H1 (cell line): Measurements from ENCODE around the gene RAD18. TPM values are rescaled to one million over a fixed set of nuclear protein-coding genes. Genes with fewer than 3 reads are reported as not detected.

Experiments
- CTCF ChIA-PET: fragments of 300-600 bp; sonication (Branson Sonifier 250); formaldehyde crosslinking; loops from one replicate; lab custom pipeline; 2021; ENCODE audit not compliant: partially characterized antibody; lab: Charles Lee
- POLR2A ChIA-PET: fragments of 300-600 bp; sonication (Branson Sonifier 250); formaldehyde crosslinking; loops from one replicate; lab custom pipeline; 2021; ENCODE audit warnings: inconsistent platforms; ENCODE audit not compliant: partially characterized antibody; lab: Charles Lee
- DNase-seq, 2 experiments: peaks; one replicate each; pipeline versions ENCODE4 v3.0.0 to v3.0.0-alpha.2; 2010 to 2022; ENCODE audit warnings: low spot score in 2 of 2, low read depth in 1 of 2, mixed read lengths in 1 of 2
- FAIRE-seq: peaks from 2 replicates; lab custom pipeline; 2011; peaks lifted over from hg19 to GRCh38; lab: Jason Lieb, UNC
- H2AFZ ChIP-seq: 2 replicates; pipeline ENCODE4 v1.8.1; 2012; ENCODE audit warnings: low read length, inconsistent platforms
- H2AK5ac ChIP-seq: 2 replicates; pipeline ENCODE4 v1.6.1; 2013; ENCODE audit warnings: low read depth, low read length
- H2BK120ac ChIP-seq: replicated peaks from 2 replicates; pipeline ENCODE3; 2013; ENCODE audit warnings: low read depth, low read length, inconsistent platforms
- H2BK12ac ChIP-seq: 2 replicates; pipeline ENCODE4 v1.6.1; 2013; ENCODE audit warnings: low read depth, low read length
- H2BK15ac ChIP-seq: 2 replicates; pipeline ENCODE4 v1.6.1; 2013; ENCODE audit warnings: low read length
- H2BK20ac ChIP-seq: 2 replicates; pipeline ENCODE4 v1.6.1; 2013; ENCODE audit warnings: low read length
- H2BK5ac ChIP-seq: 2 replicates; pipeline ENCODE4 v1.6.1; 2013; ENCODE audit warnings: low read depth, low read length
- H3K14ac ChIP-seq: 2 replicates; pipeline ENCODE4 v1.6.1; 2013; ENCODE audit warnings: inconsistent platforms; ENCODE audit not compliant: insufficient read length
- H3K18ac ChIP-seq: 2 replicates; pipeline ENCODE4 v1.6.1; 2013; ENCODE audit warnings: low read length; ENCODE audit errors: extremely low read depth
- H3K23ac ChIP-seq: 2 replicates; pipeline ENCODE4 v1.6.1; 2013; ENCODE audit warnings: inconsistent platforms; ENCODE audit not compliant: insufficient read length
- H3K23me2 ChIP-seq: 2 replicates; pipeline ENCODE4 v1.6.1; 2013; ENCODE audit warnings: low read depth, low read length
- H3K27ac ChIP-seq: 2 replicates; pipeline ENCODE4 v1.6.1; 2011; ENCODE audit warnings: low read depth, low read length, inconsistent platforms
- H3K27me3 ChIP-seq, 4 experiments: replicated peaks in 1 of 4; 1 replicate in 1 of 4; 2 replicates in 3 of 4; pipeline versions ENCODE4 v1.6.1 to v1.8.1; 2011 to 2013; ENCODE audit warnings: low read length in 3 of 4, mild to moderate bottlenecking in 3 of 4, inconsistent platforms in 2 of 4, mixed read lengths in 2 of 4, moderate library complexity in 1 of 4; ENCODE audit not compliant: control insufficient read depth in 3 of 4, insufficient read depth in 3 of 4; ENCODE audit errors: extremely low read depth in 1 of 4
- H3K36me3 ChIP-seq, 4 experiments: 2 replicates each; pipeline versions ENCODE4 v1.6.1 to v1.8.1; 2011 to 2013; ENCODE audit warnings: mild to moderate bottlenecking in 4 of 4, low read length in 3 of 4, moderate library complexity in 2 of 4, control low read depth in 1 of 4, inconsistent platforms in 1 of 4; ENCODE audit not compliant: insufficient read depth in 4 of 4, control insufficient read depth in 2 of 4
- H3K4ac ChIP-seq: replicated peaks from 2 replicates; pipeline ENCODE3; 2013; ENCODE audit warnings: low read length, low read depth, mixed read lengths, inconsistent platforms; ENCODE audit not compliant: insufficient read length
- H3K4me1 ChIP-seq, 4 experiments: replicated peaks in 1 of 4; 1 replicate in 1 of 4; 2 replicates in 3 of 4; pipeline versions ENCODE4 v1.6.1 to v1.8.1; 2011 to 2013; ENCODE audit warnings: low read length in 3 of 4, inconsistent platforms in 2 of 4, mixed read lengths in 1 of 4; ENCODE audit not compliant: insufficient read depth in 4 of 4, control insufficient read depth in 3 of 4
- H3K4me2 ChIP-seq, 2 experiments: 2 replicates each; pipeline versions ENCODE4 v1.6.1 to v1.8.1; 2011 to 2013; ENCODE audit warnings: low read depth in 2 of 2, low read length in 2 of 2, control low read depth in 1 of 2, inconsistent platforms in 1 of 2, mild to moderate bottlenecking in 1 of 2; ENCODE audit not compliant: insufficient read depth in 1 of 2
- H3K4me3 ChIP-seq, 4 experiments: fragments of 200-600, 300-600 bp in 1 of 4; sonication (generic), shearing (Covaris generic), sonication (Bioruptor Twin) in 1 of 4; 2 replicates each; pipeline versions ENCODE4 v1.5.1 to v1.8.1; 2011 to 2016; ENCODE audit warnings: low read length in 4 of 4, low read depth in 3 of 4, control low read depth in 2 of 4, inconsistent platforms in 2 of 4, mild to moderate bottlenecking in 2 of 4, mixed read lengths in 1 of 4, moderate library complexity in 1 of 4; ENCODE audit not compliant: insufficient read depth in 2 of 4; ENCODE audit errors: extremely low read depth in 1 of 4
- H3K56ac ChIP-seq: replicated peaks from 2 replicates; pipeline ENCODE3; 2013; ENCODE audit warnings: low read depth, mild to moderate bottlenecking, mixed read lengths, low read length, inconsistent platforms; ENCODE audit not compliant: insufficient read length
- H3K79me1 ChIP-seq: 2 replicates; pipeline ENCODE4 v1.6.1; 2013; ENCODE audit warnings: low read depth, low read length, control low read depth
- H3K79me2 ChIP-seq, 2 experiments: 2 replicates each; pipeline versions ENCODE4 v1.6.1 to v1.8.1; 2012 to 2013; ENCODE audit warnings: low read length in 2 of 2, mild to moderate bottlenecking in 2 of 2, inconsistent platforms in 1 of 2; ENCODE audit not compliant: insufficient read depth in 2 of 2, control insufficient read depth in 1 of 2
- H3K9ac ChIP-seq, 4 experiments: replicated peaks in 1 of 4; 1 replicate in 1 of 4; 2 replicates in 3 of 4; pipeline versions ENCODE4 v1.6.1 to v1.8.1; 2011 to 2013; ENCODE audit warnings: low read depth in 3 of 4, low read length in 3 of 4, control low read depth in 2 of 4, mild to moderate bottlenecking in 2 of 4, moderate library complexity in 2 of 4, inconsistent platforms in 1 of 4; ENCODE audit errors: extremely low read depth in 1 of 4
- H3K9me3 ChIP-seq, 2 experiments: 2 replicates each; pipeline versions ENCODE4 v1.6.1 to v1.8.1; 2012 to 2013; ENCODE audit warnings: mild to moderate bottlenecking in 2 of 2, moderate library complexity in 2 of 2, control low read depth in 1 of 2, inconsistent platforms in 1 of 2, low read depth in 1 of 2, low read length in 1 of 2, mixed read lengths in 1 of 2; ENCODE audit not compliant: insufficient read depth in 2 of 2
- H4K20me1 ChIP-seq, 2 experiments: replicated peaks in 1 of 2; 2 replicates each; pipeline versions ENCODE3 to v1.8.1; 2011 to 2013; ENCODE audit warnings: inconsistent platforms in 2 of 2, low read length in 2 of 2, mild to moderate bottlenecking in 1 of 2; ENCODE audit not compliant: insufficient read depth in 2 of 2, control insufficient read depth in 1 of 2
- H4K5ac ChIP-seq: 2 replicates; pipeline ENCODE4 v1.6.1; 2013; ENCODE audit warnings: low read length, low read depth, mixed read lengths, inconsistent platforms; ENCODE audit not compliant: insufficient read length
- H4K8ac ChIP-seq: 2 replicates; pipeline ENCODE4 v1.8.0; 2013; ENCODE audit warnings: mild to moderate bottlenecking, moderate library complexity, low read length, inconsistent platforms; ENCODE audit not compliant: insufficient read depth; ENCODE audit errors: extremely low read depth
- H4K91ac ChIP-seq: replicated peaks from 2 replicates; pipeline ENCODE3; 2013; ENCODE audit warnings: low read length, mixed read lengths, inconsistent platforms; ENCODE audit not compliant: insufficient read length
- BRCA1 ChIP-seq: IDR thresholded peaks from 2 replicates; pipeline ENCODE4 v1.6.1; 2012; ENCODE audit warnings: low read depth, low read length, improper control_type of control experiment
- CBX5 ChIP-seq: fragments of 300-800, 300-1000 bp; sonication (generic); IDR thresholded peaks from 2 replicates; pipeline ENCODE4 v1.7.1; 2016; ENCODE audit warnings: antibody characterized with exemption, low read length, low read depth
- EZH2 ChIP-seq: fragments of 200-600 bp; sonication (generic); IDR thresholded peaks from 2 replicates; pipeline ENCODE4 v1.7.1; 2012; ENCODE audit warnings: low read depth, mild to moderate bottlenecking, moderate library complexity, low read length, inconsistent platforms; ENCODE audit not compliant: severe bottlenecking
- FOSL1 ChIP-seq: IDR thresholded peaks from 2 replicates; pipeline ENCODE4 v1.6.1; 2011; ENCODE audit warnings: mild to moderate bottlenecking, low read depth, low read length, moderate library complexity; ENCODE audit not compliant: insufficient read depth
- JUN ChIP-seq: IDR thresholded peaks from 2 replicates; pipeline ENCODE4 v1.6.1; 2011; ENCODE audit warnings: low read depth, mild to moderate bottlenecking, improper control_type of control experiment, low read length
- JUND ChIP-seq: IDR thresholded peaks from 2 replicates; pipeline ENCODE4 v1.6.1; 2011; ENCODE audit warnings: mild to moderate bottlenecking, improper control_type of control experiment, low read length
- MAFK ChIP-seq: IDR thresholded peaks from 2 replicates; pipeline ENCODE4 v1.6.1; 2012; ENCODE audit warnings: low read depth, mild to moderate bottlenecking, improper control_type of control experiment, low read length
- RBBP5 ChIP-seq: IDR thresholded peaks from 2 replicates; pipeline ENCODE4 v1.7.1; 2012; ENCODE audit warnings: low read depth, mild to moderate bottlenecking, inconsistent platforms, low read length, moderate library complexity, borderline replicate concordance
- SP1 ChIP-seq: IDR thresholded peaks from 2 replicates; pipeline ENCODE4 v1.6.1; 2011; ENCODE audit warnings: low read depth, low read length
- SUZ12 ChIP-seq: fragments of 200-600 bp; sonication (generic); IDR thresholded peaks from 2 replicates; pipeline ENCODE4 v1.6.1; 2012; ENCODE audit warnings: mild to moderate bottlenecking, inconsistent platforms, low read length, moderate library complexity, mixed read lengths
- TCF12 ChIP-seq: IDR thresholded peaks from 2 replicates; pipeline ENCODE4 v1.6.1; 2011; ENCODE audit warnings: low read depth, mild to moderate bottlenecking, low read length
- YY1 ChIP-seq: IDR thresholded peaks from 2 replicates; pipeline ENCODE4 v1.6.1; 2011; ENCODE audit warnings: low read depth, mild to moderate bottlenecking, low read length
- WGBS, 2 experiments: shearing (Covaris generic) in 1 of 2; methylation state at CpG; one replicate each; pipeline versions ENCODE4 v1.1.6 to v1.1.7; 2013 to 2015; ENCODE audit warnings: low lambda C conversion rate in 2 of 2, mixed read lengths in 2 of 2, inconsistent platforms in 1 of 2, low coverage in 1 of 2, missing lambda C conversion rate in 1 of 2; ENCODE audit not compliant: insufficient replicate concordance in 2 of 2, insufficient coverage in 1 of 2, insufficient read length in 1 of 2; ENCODE audit errors: extremely low coverage in 1 of 2, missing lambda C conversion rate in 1 of 2; 5-methylcytosine and 5-hydroxymethylcytosine counted together
- polyA plus RNA-seq, 7 experiments: library from polyadenylated mRNA; depleted of rRNA in 3 of 7; stranded (reverse) in 5 of 7; unstranded in 2 of 7; fragments of >200 nt in 5 of 7; fragments of 200-250 nt in 2 of 7; gene quantifications; 1 replicate in 5 of 7; 2 replicates in 1 of 7; 4 replicates in 1 of 7; pipeline versions ENCODE4 v1.2.1 to v1.2.3, GENCODE V29; 2011 to 2013; ENCODE audit warnings: missing spikeins in 2 of 7, mixed read lengths in 2 of 7
- total RNA-seq: library from RNA; stranded (reverse); fragmentation: NEBNext Ultra II Directional; extraction: Animal tissue kit (Norgen Biotek cat#: 25700); gene quantifications from 2 replicates; pipeline ENCODE4 v1.2.1, GENCODE V29; 2021
- TF ChIP-seq, protein P1 (sequence below): IDR thresholded peaks from 2 replicates; pipeline ENCODE4 v1.6.1; 2011; ENCODE audit warnings: low read depth, mild to moderate bottlenecking, low read length; ENCODE audit not compliant: insufficient read depth
- TF ChIP-seq, protein P2 (sequence below): IDR thresholded peaks from 2 replicates; pipeline ENCODE4 v1.6.1; 2012; ENCODE audit warnings: inconsistent platforms

Gene RAD18
- total and polyA plus RNA-seq, 2 of the 8 experiments (the other 6 are each of a cell fraction or from before 2014, with no cell fraction given): 13.0 to 23.2 TPM

DNA sequence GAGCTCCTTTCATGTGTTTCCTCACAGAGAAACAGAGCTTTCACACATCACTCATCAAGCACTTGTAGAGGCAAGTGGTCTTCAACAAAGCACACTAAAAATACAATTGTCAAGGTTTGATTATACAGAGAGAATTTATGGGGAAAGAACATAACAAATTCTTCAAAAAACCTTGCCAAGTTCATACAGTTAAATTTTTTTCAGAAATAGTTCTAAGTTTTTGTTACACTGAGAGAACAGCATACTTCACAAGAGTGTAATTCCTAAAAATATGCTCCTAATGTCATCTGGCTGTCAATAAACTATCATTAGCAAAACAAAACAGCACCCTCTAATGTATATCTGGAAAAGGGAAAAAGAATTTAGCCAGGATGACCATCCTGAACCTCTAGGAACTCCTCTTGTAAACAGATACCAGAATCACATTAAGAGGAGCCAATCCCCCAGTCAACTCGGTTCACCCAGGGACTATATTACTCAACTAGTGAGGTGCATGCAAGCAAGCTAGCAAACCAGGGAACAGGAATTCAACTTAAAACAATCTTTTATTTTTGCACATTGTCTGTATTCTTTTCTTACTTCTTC, 63.3 kb downstream of the RAD18 start:
- Histone ChIP-seq H2BK120ac (no peak overlapping the region), H3K56ac (no peak overlapping the region), H3K79me2 (no peaks in the 10 kb centered on the region), H3K4me2 (no peak overlapping the region), H2BK15ac (no peak overlapping the region), H4K8ac (no peak overlapping the region), H2AK5ac (no peak overlapping the region), H2BK12ac (no peak overlapping the region), H3K27ac (no peak overlapping the region), H3K23me2 (no peaks in the 10 kb centered on the region), H3K9me3 (no peaks in the 10 kb centered on the region), H3K27me3 (no peaks in the 10 kb centered on the region), H3K9ac (no peak overlapping the region), H4K20me1 (no peaks in the 10 kb centered on the region), H2BK20ac (no peak overlapping the region), H3K4ac (no peak overlapping the region), H4K91ac (no peak overlapping the region), H2BK5ac (no peak overlapping the region), H3K36me3 (peaks cover 0 to 3% (median 1%) of the 10 kb centered on the region in 4 experiments; a peak in 5 of 8 replicates), H3K4me1 (no peaks in the 10 kb centered on the region), H3K23ac (no peak overlapping the region), H3K14ac (no peak overlapping the region), H4K5ac (no peak overlapping the region), H3K79me1 (no peaks in the 10 kb centered on the region), H3K18ac (no peak overlapping the region), H3K4me3 (no peak overlapping the region), H2AFZ (no peak overlapping the region)
- DNase-seq (no peak), FAIRE-seq (peak; percentile 62)
- CTCF ChIA-PET: interaction anchor here (0.9 kb wide), 1 partner anchor 144 kb away, joined by 3 read pairs; no protein-coding TSS in a partner anchor
- 72% methylated on average over 1 of the region's 1 CpG; no CpG with 5 or more reads in 1 of the 2 experiments for WGBS, 2 experiments
- TF ChIP-seq SUZ12 (no peak), RBBP5 (no peak), FOSL1 (no peak), MAFK (no peak), JUN (no peak), SP1 (no peak), TCF12 (no peak), BRCA1 (no peak), EZH2 (no peak), CBX5 (no peak), YY1 (no peak), JUND (no peak)
- TF ChIP-seq, protein P1, sequence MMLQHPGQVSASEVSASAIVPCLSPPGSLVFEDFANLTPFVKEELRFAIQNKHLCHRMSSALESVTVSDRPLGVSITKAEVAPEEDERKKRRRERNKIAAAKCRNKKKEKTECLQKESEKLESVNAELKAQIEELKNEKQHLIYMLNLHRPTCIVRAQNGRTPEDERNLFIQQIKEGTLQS: no peak
- TF ChIP-seq, protein P2, sequence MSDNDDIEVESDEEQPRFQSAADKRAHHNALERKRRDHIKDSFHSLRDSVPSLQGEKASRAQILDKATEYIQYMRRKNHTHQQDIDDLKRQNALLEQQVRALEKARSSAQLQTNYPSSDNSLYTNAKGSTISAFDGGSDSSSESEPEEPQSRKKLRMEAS: no peak
- POLR2A ChIA-PET: no interaction called here
